ENCODE data around the gene SMAGP.
"Not testable (repeated sequence)": the region's sequence is repeated elsewhere in the genome, so short reads cannot be mapped to it uniquely, and the experiment has no call there.

The SMAGP gene

DNA sequence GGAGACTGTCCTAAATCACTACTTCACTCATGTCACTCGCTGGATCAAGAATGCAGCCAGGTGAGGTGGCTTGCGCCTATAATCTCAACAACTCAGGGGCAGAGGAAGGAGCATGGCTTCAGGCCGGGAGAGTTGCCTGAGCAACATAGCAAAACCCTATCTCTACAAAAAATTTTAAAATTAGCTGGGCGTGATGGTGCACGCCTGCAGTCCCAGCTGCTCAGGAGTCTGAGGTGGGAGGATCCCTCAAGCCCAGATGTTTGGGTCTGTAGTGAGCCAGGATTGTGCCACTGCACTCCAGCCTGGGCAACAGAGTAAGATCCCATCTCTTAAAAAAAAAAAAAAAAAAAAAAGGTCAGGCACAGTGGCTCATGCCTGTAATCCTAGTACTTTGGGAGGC, 5.9 kb downstream of the SMAGP start:
- H3K4me3 ChIP-seq (ENCODE audit: low read depth, low read length, poor library complexity, severe bottlenecking), result no peak overlapping the region
- TF ChIP-seq EZH2 (IDR thresholded peaks at IDR 0.05; ENCODE audit: borderline replicate concordance, low read length), result no peak
- TF ChIP-seq, protein P1, sequence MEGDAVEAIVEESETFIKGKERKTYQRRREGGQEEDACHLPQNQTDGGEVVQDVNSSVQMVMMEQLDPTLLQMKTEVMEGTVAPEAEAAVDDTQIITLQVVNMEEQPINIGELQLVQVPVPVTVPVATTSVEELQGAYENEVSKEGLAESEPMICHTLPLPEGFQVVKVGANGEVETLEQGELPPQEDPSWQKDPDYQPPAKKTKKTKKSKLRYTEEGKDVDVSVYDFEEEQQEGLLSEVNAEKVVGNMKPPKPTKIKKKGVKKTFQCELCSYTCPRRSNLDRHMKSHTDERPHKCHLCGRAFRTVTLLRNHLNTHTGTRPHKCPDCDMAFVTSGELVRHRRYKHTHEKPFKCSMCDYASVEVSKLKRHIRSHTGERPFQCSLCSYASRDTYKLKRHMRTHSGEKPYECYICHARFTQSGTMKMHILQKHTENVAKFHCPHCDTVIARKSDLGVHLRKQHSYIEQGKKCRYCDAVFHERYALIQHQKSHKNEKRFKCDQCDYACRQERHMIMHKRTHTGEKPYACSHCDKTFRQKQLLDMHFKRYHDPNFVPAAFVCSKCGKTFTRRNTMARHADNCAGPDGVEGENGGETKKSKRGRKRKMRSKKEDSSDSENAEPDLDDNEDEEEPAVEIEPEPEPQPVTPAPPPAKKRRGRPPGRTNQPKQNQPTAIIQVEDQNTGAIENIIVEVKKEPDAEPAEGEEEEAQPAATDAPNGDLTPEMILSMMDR (IDR thresholded peaks at IDR 0.05; ENCODE audit: low read length), result no peak
- no peak overlapping the region for H3K27ac ChIP-seq (ENCODE audit: low read depth, low read length, poor library complexity, severe bottlenecking)
- no peaks in the 10 kb centered on the region for H3K79me2 ChIP-seq (ENCODE audit: insufficient read depth, low read length)
- no peak overlapping the region for H3K4me2 ChIP-seq (ENCODE audit: low read length)
- H4K20me1 ChIP-seq (ENCODE audit: insufficient read depth, low read length), result no peaks in the 10 kb centered on the region
- H3K9me2 ChIP-seq (ENCODE audit: low read depth, low read length), result no peaks in the 10 kb centered on the region
- no peaks in the 10 kb centered on the region for H3F3A ChIP-seq (ENCODE audit: insufficient read depth, low read length)
- no peaks in the 10 kb centered on the region for H3K9me3 ChIP-seq (ENCODE audit: low read length)
- no peaks in the 10 kb centered on the region for H3K36me3 ChIP-seq (ENCODE audit: insufficient read depth, low read length)
- H3K4me1 ChIP-seq (ENCODE audit: insufficient read depth, low read length, severe bottlenecking), result no peaks in the 10 kb centered on the region
- H2AFZ ChIP-seq (ENCODE audit: low read length), result no peak overlapping the region
- no peak overlapping the region for H3K9ac ChIP-seq (ENCODE audit: low read length)
- no peaks in the 10 kb centered on the region for H3K27me3 ChIP-seq (ENCODE audit: insufficient read depth, low read length)

DNA sequence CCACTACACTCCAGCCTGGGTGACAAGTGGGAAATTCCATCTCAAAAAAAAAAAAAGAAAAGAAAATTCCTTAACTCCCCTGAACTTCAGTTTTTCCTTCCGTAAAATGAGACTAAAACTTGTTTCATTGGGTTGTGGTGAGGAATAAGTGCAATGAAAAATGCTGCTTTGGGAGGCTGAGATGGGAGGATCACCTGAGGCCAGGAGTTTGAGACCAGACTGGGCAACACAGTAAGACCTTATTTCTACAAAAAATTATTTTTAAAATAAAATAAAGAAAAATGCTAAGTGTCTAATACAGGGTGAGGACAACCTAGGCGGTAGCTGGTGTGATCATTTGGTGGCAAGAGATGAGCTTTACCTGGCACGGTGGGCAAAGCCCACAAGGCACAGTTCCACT, 6.9 kb downstream of the SMAGP start:
- Histone ChIP-seq H3K9me3 (ENCODE audit: low read length) (no peaks in the 10 kb centered on the region), H3K9me2 (ENCODE audit: low read depth, low read length) (no peaks in the 10 kb centered on the region), H3K36me3 (ENCODE audit: insufficient read depth, low read length) (no peaks in the 10 kb centered on the region), H3K4me1 (ENCODE audit: insufficient read depth, low read length, severe bottlenecking) (no peaks in the 10 kb centered on the region), H2AFZ (ENCODE audit: low read length) (no peak overlapping the region), H3K9ac (ENCODE audit: low read length) (no peak overlapping the region), H3K27me3 (ENCODE audit: insufficient read depth, low read length) (no peaks in the 10 kb centered on the region), H3K4me3 (ENCODE audit: low read depth, low read length, poor library complexity, severe bottlenecking) (no peak overlapping the region), H3K79me2 (ENCODE audit: insufficient read depth, low read length) (no peaks in the 10 kb centered on the region), H3K27ac (ENCODE audit: low read depth, low read length, poor library complexity, severe bottlenecking) (no peak overlapping the region), H3K4me2 (ENCODE audit: low read length) (no peak overlapping the region), H3F3A (ENCODE audit: insufficient read depth, low read length) (no peaks in the 10 kb centered on the region), H4K20me1 (ENCODE audit: insufficient read depth, low read length) (no peaks in the 10 kb centered on the region)
- TF ChIP-seq EZH2 (IDR thresholded peaks at IDR 0.05; ENCODE audit: borderline replicate concordance, low read length), result no peak
- TF ChIP-seq, protein P1 (IDR thresholded peaks at IDR 0.05; ENCODE audit: low read length), result no peak

DNA sequence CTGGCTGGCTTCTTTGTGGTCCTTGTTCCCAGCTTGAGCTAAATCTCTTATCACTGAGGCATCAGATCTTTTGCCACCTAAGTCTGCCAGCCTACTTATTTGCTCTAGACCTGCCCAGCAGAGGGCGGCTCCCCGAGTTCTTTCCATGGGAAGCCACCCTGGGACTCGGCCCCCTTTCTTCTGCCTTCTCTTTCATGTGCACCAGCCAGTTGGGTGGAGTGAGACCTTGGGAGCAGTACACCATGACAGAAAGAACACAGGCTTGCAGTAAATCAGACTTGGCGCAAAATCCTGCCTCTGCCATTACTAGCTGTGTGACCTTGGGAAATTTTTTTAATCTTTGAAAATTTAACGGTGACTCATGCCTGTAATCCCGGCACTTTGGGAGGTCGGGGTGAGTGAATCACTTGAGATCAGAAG, 7.4 kb downstream of the SMAGP start:
- no peak overlapping the region for H3K27ac ChIP-seq (ENCODE audit: low read depth, low read length, poor library complexity, severe bottlenecking)
- no peak overlapping the region for H2AFZ ChIP-seq (ENCODE audit: low read length)

DNA sequence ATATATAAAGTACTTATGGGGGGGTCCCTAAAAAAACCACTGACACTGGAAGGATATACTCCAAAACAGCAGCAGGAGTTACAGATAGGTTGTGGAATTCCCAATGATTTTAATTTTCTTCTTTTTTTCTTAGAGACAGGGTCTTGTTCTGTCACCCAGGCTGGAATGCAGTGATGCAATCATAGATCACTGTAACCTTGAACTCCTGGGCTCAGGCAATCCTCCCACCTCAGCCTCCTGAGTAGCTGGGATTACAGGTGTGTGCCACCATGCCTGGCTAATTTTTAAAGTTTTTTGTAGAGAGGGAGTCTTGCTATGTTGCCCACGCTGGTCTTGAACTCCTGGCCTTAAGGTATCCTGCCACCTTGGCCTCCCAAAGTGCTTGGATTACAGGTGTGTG, 10.6 kb downstream of the SMAGP start:
- not testable (repeated sequence) for H3K4me2 ChIP-seq (ENCODE audit: low read length); H3K4me3 ChIP-seq (ENCODE audit: low read depth, low read length, poor library complexity, severe bottlenecking); H3K9ac ChIP-seq (ENCODE audit: low read length); H3K9me3 ChIP-seq (ENCODE audit: low read length); H4K20me1 ChIP-seq (ENCODE audit: insufficient read depth, low read length); H3K79me2 ChIP-seq (ENCODE audit: insufficient read depth, low read length); H3K9me2 ChIP-seq (ENCODE audit: low read depth, low read length); H3F3A ChIP-seq (ENCODE audit: insufficient read depth, low read length); H3K4me1 ChIP-seq (ENCODE audit: insufficient read depth, low read length, severe bottlenecking); H3K27me3 ChIP-seq (ENCODE audit: insufficient read depth, low read length); H3K27ac ChIP-seq (ENCODE audit: low read depth, low read length, poor library complexity, severe bottlenecking); H3K36me3 ChIP-seq (ENCODE audit: insufficient read depth, low read length); H2AFZ ChIP-seq (ENCODE audit: low read length)

More for the DNA sequence above, 7.4 kb downstream of the SMAGP start:
- no peaks in the 10 kb centered on the region for H3K79me2 ChIP-seq (ENCODE audit: insufficient read depth, low read length)
- H3K4me3 ChIP-seq (ENCODE audit: low read depth, low read length, poor library complexity, severe bottlenecking), result no peak overlapping the region
- no peaks in the 10 kb centered on the region for H3K9me2 ChIP-seq (ENCODE audit: low read depth, low read length)
- TF ChIP-seq, protein P1 (IDR thresholded peaks at IDR 0.05; ENCODE audit: low read length), result peak; percentile 55
- no peak for TF ChIP-seq EZH2 (IDR thresholded peaks at IDR 0.05; ENCODE audit: borderline replicate concordance, low read length)
- H3F3A ChIP-seq (ENCODE audit: insufficient read depth, low read length), result no peaks in the 10 kb centered on the region
- no peak overlapping the region for H3K4me2 ChIP-seq (ENCODE audit: low read length)
- H3K9me3 ChIP-seq (ENCODE audit: low read length), result no peaks in the 10 kb centered on the region
- no peaks in the 10 kb centered on the region for H3K36me3 ChIP-seq (ENCODE audit: insufficient read depth, low read length)
- no peak overlapping the region for H3K9ac ChIP-seq (ENCODE audit: low read length)
- no peaks in the 10 kb centered on the region for H3K27me3 ChIP-seq (ENCODE audit: insufficient read depth, low read length)
- H3K4me1 ChIP-seq (ENCODE audit: insufficient read depth, low read length, severe bottlenecking), result no peaks in the 10 kb centered on the region
- H4K20me1 ChIP-seq (ENCODE audit: insufficient read depth, low read length), result no peaks in the 10 kb centered on the region

Measured in OCI-LY1 (cell line).